ENCODE measurements around the gene PNPLA7. TPM values are rescaled to one million over a fixed set of nuclear protein-coding genes. Genes with fewer than 3 reads are reported as not detected.

The PNPLA7 gene
- total and polyA plus RNA-seq, 7 donors = 1.2 to 22.3 (median 7.7) TPM

GRCh38 chr9:137497921-137498719 lies 52.1 kb downstream of the PNPLA7 start:
- H3K27ac ChIP-seq = no peak overlapping the region
- no peak for DNase-seq
- H3K36me3 ChIP-seq (ENCODE audit: insufficient read depth in 1 of 2, low read depth in 1 of 2) = peaks cover 0 to 63% of the 10 kb centered on the region in 2 donors
- no peaks in the 10 kb centered on the region for H3K4me1 ChIP-seq
- peak in 1 of 4 donors; percentile 39 for ATAC-seq
- H3K27me3 ChIP-seq (ENCODE audit: insufficient read depth in 3 of 3, low read length in 2 of 3) = no peaks in the 10 kb centered on the region
- no peak overlapping the region for H3K4me3 ChIP-seq
- intact Hi-C loops (cut with DNase I) = no loop called here
- TF ChIP-seq, protein P1, sequence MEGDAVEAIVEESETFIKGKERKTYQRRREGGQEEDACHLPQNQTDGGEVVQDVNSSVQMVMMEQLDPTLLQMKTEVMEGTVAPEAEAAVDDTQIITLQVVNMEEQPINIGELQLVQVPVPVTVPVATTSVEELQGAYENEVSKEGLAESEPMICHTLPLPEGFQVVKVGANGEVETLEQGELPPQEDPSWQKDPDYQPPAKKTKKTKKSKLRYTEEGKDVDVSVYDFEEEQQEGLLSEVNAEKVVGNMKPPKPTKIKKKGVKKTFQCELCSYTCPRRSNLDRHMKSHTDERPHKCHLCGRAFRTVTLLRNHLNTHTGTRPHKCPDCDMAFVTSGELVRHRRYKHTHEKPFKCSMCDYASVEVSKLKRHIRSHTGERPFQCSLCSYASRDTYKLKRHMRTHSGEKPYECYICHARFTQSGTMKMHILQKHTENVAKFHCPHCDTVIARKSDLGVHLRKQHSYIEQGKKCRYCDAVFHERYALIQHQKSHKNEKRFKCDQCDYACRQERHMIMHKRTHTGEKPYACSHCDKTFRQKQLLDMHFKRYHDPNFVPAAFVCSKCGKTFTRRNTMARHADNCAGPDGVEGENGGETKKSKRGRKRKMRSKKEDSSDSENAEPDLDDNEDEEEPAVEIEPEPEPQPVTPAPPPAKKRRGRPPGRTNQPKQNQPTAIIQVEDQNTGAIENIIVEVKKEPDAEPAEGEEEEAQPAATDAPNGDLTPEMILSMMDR (IDR thresholded peaks at IDR 0.05) = no peak
- no peaks in the 10 kb centered on the region for H3K9me3 ChIP-seq
- 72 to 84% (median 79%) methylated on average over 33 to 36 of the region's 36 CpGs for WGBS, 3 donors

DNA sequence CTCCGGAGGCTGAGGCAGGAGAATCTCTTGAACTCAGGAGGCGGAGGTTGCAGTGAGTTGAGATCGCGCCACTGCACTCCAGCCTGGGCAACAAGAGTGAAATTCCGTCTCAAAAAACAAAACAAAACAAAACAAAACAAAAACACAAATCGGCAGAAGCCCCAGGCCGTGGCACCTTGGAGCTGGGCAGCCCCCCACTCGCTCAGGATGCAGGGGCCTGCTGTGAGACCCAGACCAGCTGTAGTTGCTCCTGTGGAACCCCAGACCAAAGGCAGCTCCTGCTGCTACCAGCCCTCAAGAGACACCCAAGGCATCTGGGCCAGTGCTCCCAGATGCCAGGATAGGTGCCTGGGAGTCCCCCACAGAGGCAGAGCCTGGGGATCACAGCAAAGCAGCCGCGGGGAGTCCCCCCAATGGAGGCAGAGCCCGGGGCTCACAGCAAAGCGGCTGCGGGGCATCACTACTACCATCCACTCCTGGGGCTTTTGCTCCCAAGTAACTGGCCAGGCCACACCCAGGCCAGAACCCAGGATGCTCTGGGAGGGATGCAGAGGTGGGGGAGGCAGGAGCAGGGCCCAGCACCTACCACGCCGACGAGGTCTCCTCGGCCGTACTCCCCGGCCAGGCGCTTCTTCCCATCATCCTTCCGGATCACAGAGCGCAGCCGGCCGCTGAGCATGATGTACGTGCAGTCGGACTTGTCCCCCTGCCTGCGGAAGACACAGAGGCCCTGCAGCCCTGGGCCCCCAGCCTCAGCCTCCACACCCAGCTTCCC lies 53.4 kb downstream of the PNPLA7 start:
- no peak overlapping the region for H3K27ac ChIP-seq
- ATAC-seq (no peak), DNase-seq (no peak)
- intact Hi-C loops (cut with DNase I) = no loop called here
- no peaks in the 10 kb centered on the region for H3K27me3 ChIP-seq (ENCODE audit: insufficient read depth in 3 of 3, low read length in 2 of 3)
- 88 to 94% (median 93%) methylated on average over 24 to 27 of the region's 27 CpGs for WGBS, 3 donors
- no peaks in the 10 kb centered on the region for H3K9me3 ChIP-seq
- TF ChIP-seq, protein P1 (IDR thresholded peaks at IDR 0.05) = no peak
- H3K36me3 ChIP-seq (ENCODE audit: insufficient read depth in 1 of 2, low read depth in 1 of 2) = peaks cover 0 to 66% of the 10 kb centered on the region in 2 donors
- H3K4me1 ChIP-seq = no peaks in the 10 kb centered on the region
- H3K4me3 ChIP-seq = no peak overlapping the region

- no peak overlapping the region for H3K27ac ChIP-seq
- ATAC-seq (peak; percentile 62 to 73 (median 70)), DNase-seq (no peak)
- intact Hi-C loops (cut with DNase I) = no loop called here
- H3K36me3 ChIP-seq (ENCODE audit: insufficient read depth in 1 of 2, low read depth in 1 of 2) = peaks cover 0 to 66% of the 10 kb centered on the region in 2 donors
- 86 to 93% (median 88%) methylated on average over 44 to 46 of the region's 46 CpGs for WGBS, 3 donors
- H3K4me3 ChIP-seq = no peak overlapping the region
- H3K9me3 ChIP-seq = no peaks in the 10 kb centered on the region
- H3K27me3 ChIP-seq (ENCODE audit: insufficient read depth in 3 of 3, low read length in 2 of 3) = no peaks in the 10 kb centered on the region
- no peaks in the 10 kb centered on the region for H3K4me1 ChIP-seq
- TF ChIP-seq, protein P1 (IDR thresholded peaks at IDR 0.05) = no peak
Measured at GRCh38 chr9:137494550-137495351, 55.5 kb downstream of the PNPLA7 start.

- TF ChIP-seq, protein P1 (IDR thresholded peaks at IDR 0.05) = no peak
- intact Hi-C loops (cut with DNase I) = no loop called here
- Histone ChIP-seq H3K27ac (no peak overlapping the region), H3K27me3 (ENCODE audit: insufficient read depth in 3 of 3, low read length in 2 of 3) (no peaks in the 10 kb centered on the region), H3K4me1 (no peaks in the 10 kb centered on the region), H3K36me3 (ENCODE audit: insufficient read depth in 1 of 2, low read depth in 1 of 2) (peaks cover 0 to 67% of the 10 kb centered on the region in 2 donors), H3K4me3 (no peak overlapping the region), H3K9me3 (no peaks in the 10 kb centered on the region)
- ATAC-seq (peak in 2 of 4 donors; percentile 25 to 33), DNase-seq (no peak)
- 68 to 76% (median 72%) methylated on average over 13 of the region's 13 CpGs for WGBS, 3 donors
Measured at GRCh38 chr9:137494104-137494544, 56.1 kb downstream of the PNPLA7 start.

Measured in psoas muscle (tissue), 8 donors.